Fibroblast of skin of left quadriceps (primary cell): ENCODE results near the gene CTU1.
"Not testable (repeated sequence)": the region's sequence is repeated elsewhere in the genome, so short reads cannot be mapped to it uniquely, and the experiment has no call there.

Experiments
- DNase-seq, 2 experiments: peaks; one replicate each; pipeline ENCODE4 v3.0.0-alpha.2; 2013; ENCODE audit warnings: low read depth in 2 of 2

CTU1 gene

DNA sequence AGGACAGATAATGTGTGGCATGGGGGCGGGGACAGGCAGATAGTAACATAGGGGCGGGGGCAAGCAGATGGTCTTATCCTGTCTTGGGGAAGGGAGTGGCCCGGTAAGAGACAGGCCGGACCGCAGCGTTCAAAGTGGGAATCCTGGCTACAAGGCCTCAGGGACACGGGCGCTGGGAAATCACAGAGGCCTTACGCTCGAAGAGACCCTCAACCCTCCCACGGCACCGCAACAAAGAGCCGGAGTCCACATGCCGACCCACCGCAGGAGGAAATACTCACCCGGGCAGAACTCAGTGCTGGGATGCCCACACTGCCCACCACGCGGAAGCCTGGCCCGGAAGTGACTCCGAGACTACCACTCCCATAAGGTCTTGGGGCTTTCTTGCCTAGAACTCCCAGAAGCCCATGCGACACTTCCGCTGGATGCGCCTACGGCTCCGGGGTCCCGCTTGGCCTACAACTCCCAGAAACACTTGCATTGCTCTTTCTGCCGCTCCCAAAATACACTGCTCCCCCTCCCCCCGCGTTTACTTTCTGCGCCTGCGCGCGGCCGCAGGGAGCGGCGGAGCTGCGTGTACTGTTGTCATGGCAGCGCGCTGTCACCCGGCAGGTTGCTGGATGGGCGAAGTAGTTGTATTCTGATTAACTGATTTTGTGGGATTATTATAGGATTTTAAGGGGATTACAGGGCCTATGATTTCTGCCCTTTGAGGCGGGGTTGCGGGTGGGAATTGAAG is at the start of gene CTU1:
TSS of gene CTU1 (minus strand) at position 344 of the 739 bp plus-strand sequence. CDS start 3,840 bp downstream, outside the sequence.
- peak; percentile 98 for DNase-seq

DNA sequence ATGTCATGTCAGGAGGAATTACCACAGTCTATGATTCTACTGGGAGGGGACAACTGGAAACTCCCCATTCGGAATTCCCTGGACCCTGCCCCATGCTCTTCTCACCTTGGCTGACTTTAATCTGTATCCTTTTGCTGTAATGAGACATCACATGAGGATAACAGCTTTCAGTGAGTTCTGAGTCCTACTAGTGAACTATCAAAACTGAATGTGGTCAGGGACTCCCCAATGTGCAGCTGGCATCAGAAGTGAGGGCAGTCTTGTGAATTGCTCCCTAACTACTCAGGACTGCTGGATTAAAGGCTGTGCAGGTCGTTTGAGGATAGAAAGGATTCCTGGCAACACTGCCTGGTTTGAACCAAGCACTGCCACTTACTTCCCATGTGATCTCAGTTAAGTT is 49.1 kb upstream of the CTU1 start:
- DNase-seq: no peak

DNA sequence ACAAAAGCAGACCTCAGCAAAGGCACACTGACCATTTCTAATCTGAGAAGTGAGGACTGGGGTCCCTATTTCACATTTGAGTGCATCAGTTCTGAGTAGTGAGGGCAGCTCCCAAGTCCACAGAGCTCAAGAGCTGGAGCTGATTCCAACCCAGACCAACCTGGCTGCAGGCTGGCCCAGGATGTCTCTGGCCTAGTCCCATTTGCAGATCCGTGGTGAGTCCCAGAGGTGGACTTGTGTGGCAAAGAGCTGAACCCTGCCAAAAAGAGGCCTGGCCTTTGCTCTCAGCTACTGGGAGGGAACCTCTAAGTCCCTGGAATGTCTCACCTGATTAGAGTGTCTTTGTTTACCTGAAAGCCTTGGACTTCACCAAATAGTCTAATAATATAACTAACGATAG is 48.5 kb upstream of the CTU1 start:
- DNase-seq: no peak

DNA sequence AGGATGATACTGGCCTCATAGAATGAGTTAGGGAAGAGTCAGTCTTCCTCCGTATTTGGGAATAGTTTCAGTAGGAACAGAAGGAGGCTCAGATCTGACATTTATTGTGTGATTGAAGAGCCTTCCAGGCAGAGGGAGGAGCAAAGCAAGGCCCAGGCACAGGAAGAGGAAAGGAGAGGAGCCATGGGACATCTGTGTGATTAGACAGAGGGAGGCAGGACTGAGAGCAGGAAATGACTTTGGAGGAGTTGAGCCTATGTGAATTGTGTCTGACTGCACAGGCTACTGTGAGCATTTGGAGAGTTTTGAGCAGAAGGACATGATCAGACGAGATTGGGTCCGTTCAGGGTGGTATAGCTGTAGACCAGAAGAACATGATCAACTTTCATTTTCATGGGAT is 42.4 kb upstream of the CTU1 start:
- no peak for DNase-seq

DNA sequence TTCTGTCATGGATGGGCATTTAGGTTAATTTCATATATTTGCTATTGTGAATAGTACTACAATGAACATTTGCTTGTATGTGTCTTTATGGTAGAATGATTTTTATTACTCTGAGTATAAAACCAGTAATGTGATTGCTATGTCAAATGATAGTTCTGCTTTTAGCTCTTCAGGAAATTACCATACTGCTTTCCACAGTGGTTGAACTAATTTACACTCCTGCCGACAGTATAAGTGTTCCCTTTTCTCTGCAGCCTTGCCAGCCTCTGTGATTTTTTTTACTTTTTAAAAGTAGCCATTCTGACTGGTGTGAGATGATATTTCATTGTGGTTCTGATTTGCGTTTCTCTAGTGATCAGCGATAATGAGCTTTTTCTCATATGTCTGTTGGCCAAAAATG is 40.4 kb upstream of the CTU1 start:
- DNase-seq: no peak

DNA sequence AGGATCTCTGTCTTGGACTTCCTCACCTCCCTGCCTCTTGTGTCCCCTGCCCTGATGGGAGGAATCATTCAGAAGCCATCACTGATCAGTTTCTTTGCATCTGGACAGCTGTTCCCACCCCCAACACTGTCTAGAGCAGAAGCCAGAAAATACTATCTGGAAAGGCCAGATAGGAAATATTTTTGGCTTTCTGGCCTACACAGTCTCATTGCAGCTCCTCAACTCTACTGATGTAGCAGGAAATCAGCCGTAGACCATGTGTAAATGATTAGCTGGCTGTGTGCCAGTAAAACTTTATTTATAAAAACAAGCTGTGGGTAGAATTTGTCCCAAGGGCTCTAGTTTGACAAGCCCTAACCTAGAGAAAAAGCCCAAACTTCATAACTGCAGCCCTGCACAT is 39.5 kb upstream of the CTU1 start:
- no peak for DNase-seq

DNA sequence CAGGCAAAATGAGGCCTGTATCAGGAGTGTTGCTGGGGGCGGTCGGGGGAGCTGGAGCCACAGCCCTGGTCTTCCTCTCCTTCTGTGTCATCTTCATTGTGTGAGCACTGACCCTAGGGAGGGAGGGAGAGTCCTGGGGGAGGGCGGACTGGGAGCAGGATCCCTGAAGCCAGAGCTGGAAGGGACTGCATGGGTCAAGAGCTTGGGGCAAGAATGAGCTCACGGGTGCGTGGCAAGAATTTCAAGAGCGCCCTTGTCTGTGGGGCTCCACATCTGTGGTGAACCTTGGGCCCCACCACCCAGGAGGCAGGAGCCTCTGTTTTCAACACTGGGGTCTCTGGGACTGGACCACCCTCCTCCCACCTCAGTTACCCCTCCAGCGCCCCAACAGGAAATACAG is 38.5 kb upstream of the CTU1 start:
- DNase-seq: no peak

DNA sequence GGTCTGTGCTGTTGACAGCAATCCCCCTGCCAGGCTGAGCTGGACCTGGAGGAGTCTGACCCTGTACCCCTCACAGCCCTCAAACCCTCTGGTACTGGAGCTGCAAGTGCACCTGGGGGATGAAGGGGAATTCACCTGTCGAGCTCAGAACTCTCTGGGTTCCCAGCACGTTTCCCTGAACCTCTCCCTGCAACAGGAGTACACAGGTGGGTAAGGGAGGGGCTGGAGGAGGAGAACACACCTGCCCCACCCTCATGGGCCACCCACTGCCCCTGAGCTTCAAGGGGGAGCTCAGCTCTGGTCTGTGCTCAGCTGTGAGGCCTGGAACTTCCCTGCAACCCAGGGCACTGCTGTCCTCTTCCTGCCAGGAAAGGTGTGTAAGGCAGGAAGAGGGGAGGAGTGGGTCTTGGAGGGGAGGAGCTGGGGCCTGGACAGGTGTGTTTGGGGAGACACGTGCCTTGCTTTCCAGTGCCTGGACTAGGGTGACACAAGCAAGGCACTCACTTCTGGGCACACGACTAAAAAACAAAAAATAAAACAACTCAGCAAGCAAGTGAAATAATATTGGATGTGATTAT is 37.8 kb upstream of the CTU1 start:
- no peak for DNase-seq

DNA sequence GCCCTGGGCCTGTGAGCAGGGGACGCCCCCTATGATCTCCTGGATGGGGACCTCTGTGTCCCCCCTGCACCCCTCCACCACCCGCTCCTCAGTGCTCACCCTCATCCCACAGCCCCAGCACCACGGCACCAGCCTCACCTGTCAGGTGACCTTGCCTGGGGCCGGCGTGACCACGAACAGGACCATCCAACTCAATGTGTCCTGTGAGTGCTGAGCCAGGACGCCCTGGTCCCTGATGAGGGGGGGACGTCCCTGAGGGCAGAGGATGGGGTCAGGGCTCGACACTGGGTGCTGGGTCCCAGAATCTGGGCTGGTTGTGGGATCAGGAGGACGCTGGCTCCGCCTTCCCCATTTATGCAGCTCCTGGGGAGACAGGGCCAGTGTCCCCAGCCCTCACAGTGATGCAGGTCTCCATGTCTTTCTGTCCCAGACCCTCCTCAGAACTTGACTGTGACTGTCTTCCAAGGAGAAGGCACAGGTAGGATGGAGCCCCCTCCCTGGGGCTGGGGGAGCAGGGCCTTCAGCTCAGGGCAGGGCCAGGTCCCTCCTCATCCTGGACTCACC is 36.4 kb upstream of the CTU1 start:
- DNase-seq: no peak

DNA sequence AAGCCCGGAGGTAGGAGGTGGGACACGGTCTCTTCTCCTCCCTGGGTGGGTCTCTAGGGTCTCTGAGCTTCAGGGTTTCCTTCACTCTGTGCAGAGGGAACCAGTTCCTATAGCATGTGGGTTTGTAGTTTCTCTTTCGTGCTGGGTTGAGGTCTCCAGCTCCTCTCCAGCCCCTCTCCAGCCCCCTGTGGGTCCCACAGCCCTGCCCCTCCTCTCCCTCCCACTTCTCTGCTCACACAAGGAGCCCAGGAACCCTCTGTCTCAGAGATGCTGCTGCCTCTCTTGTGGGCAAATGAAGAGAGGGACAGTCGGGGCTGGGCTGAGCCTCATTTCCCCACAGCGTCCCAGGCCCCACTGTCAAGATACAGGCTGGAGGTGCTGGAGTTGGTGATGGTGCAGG is 35.3 kb upstream of the CTU1 start:
- DNase-seq: no peak

DNA sequence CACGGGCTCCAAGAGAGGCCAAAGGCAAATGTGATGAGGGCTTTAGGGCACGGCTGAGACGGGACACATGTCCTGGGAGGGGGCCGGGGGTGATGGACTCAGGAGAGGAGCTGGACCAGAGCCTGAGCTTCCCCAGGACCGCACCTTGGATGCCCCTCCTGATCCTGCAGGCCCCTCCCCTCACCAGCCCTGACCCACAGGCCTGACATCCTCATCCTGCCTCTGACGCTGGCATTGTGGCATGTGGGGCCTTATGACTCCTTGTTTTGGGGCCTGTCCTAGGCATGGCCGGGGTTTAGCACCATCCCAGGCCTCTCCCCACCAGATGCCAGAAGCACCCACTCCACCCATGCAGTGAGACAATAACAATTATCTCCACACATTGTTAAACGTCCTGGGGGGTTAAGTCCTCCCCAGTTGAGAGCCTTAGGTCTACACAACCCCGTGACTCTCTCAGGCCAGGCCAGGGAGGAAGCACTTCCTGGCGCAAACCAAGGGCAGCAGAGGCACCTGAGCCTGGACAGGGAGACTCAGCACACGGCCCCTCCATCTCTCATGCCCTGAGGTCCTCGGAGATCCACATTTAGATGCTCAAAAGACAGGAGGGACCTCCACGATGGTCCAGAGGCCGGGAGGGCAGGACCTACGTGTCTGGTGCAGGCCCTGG is 34.7 kb upstream of the CTU1 start:
- not testable (repeated sequence) for DNase-seq

DNA sequence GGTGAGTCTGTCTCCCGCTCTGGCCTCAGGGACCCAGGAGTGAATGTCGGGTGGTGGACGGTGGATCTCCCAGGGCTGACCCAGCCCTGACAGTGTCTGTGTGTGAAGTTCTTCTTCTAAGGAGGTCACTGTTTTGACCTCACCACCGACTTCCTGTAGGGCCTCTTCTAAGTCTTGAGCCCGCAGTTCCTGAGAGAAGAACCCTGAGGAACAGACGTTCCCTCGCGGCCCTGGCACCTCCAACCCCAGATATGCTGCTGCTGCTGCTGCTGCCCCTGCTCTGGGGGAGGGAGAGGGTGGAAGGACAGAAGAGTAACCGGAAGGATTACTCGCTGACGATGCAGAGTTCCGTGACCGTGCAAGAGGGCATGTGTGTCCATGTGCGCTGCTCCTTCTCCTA is 33.9 kb upstream of the CTU1 start, which contains the start of gene SIGLEC7:
TSS of gene SIGLEC7 (plus strand) at position 183 of the 400 bp plus-strand sequence. CDS start at position 252, 69 bp downstream.
- no peak for DNase-seq

DNA sequence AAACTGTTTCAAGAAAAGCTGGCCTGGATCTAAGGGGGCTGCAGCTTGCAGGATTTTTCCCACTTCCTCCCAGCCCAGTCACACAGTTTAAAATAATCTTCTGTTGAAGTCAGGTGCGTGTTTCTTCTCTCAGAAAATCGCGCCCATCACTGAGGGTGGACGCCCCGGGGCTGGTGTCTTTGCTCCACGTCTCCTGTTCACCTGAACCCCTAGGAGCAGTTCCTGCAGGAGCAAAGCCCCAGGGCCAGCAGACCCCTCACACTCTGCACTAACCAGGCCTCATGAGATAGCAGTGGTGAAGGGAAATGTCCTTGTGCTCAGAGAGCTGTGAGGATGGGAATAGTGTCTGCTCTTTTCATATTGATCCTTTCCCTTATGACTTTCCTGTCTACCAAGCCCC is 33.0 kb upstream of the CTU1 start:
- DNase-seq: no peak

DNA sequence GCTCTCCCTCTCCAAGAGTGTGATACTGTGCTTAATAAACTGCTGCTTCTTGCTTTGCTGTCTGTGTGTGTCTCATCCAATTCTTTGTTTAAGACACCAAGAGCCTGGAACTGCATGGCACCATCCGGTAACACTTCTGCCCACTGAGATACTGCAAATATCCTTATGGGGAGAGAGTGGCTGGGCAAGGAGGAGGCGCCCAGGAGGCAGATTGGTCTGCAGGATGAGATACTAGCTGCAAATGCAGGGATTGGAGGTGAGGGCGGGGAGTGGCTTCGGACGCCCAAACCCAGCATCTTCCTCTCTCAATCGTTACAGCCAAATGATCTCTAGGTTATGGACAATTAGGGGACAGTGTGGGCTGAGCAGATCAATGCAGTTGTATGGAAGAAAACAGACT is 32.2 kb upstream of the CTU1 start:
- no peak for DNase-seq

DNA sequence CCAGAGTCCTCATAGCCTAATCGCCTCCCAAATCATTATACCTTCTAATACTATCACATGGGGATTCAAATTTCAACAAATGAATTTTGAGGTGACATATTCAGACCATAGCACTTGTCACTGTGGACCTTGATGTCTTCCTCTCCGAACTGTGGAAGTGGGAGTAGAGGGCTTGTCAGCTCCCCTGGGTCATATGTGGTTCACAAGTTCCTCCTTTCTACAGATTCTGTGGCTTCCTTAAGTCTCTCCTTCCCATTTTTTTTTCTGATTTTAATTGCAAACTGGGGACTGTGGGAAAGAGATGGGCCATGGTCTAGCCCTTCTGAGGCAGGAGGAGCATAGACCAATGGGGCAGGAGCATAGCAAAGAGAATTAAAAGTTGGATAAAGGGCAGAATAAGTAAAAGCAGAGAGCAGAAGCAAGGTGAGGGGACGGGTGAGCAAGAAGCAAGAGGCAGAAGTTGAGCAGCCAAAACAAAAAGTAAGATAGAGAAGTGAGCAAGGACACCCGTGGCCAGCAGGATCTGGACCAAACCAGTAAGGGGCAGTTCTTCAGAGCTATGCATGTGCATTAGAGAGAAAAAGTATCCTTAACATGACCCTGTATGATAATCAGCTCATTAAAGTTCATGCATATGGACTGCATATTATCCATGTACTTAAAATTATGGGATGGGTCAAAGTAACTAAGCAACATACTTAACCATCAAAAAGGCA is 31.2 kb upstream of the CTU1 start:
- DNase-seq: no peak

DNA sequence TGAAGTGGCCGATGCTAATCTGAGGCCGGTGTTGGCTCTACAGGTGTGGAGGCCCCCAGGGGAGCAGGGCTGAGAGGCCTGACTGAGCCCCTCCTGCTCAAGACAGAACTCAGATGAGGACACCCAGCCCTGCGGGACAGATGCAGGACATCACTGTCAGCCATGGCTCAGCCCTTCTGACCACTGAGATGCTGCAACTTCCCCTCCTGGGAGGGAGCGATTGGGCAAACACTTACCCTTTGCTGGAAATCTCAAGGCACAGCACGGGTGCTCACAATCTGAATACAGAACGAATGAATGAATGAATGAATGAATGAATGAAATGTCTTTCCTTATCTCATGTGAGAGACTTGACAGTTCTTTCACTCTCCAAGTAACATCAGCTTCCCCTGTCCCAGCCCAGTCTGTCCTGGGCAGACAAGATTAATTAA is 30.4 kb upstream of the CTU1 start:
- no peak for DNase-seq

DNA sequence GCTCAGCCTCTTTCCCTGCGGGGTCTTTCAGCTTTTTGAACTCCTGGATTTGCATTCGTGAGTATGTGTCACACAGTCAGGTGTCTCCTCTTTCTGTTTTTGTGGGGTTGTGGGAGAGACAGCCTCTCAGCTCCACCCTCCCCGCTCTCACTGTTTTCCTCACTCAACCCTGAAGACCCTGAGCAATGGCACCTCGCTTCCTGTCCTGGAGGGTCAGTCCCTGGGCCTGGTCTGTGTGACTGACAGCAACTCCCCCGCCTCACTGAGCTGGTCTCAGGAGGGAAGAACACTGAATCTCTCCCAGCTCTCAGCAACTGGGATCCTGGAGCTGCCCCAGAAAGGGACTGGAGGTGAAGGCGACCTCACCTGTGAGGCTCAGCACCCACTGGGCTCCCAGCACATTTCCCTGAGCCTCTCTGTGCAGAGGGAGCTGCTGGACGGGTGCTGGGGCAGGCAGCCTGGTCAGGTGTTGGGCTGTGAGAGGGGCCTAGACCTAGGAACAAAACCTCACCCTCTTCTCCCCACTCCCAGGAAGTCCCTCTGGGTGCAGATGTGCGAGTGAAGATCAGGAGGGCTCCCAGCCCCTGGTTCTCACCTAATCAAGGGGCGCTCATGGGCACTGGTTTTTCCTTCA is 29.7 kb upstream of the CTU1 start:
- no peak for DNase-seq

DNA sequence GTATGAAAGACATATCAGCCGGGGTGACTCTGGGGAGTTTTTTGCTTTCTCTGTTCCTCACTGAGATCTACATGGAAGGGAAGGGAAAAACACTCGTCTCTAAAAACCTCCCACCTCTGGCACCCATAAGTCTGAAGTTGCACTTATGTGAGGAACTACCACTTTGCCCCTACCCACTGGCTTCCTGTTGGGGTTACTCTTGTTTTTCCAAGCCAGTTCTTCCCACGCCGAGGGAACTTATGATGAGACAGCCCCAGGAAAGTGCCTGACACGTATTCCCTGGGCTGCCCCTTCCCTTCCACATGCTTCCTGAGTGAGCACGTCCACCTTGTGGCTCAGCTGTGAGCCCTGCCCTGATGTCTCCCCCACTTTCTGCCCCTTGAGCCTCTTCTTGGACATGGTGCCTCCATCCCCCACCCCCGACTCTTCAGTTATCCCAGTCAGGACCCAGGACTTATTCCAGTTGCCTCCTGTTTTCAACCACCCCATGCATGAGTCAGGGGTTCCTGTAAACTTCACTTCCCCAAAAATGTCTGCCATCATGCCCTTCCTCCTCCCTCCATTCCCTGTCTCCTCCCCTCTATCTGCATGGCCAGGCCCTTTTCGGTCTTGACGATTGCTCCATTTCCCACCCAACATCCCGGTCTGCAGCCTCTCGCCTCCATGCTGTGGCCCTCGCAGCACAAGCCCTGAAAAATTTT is 28.8 kb upstream of the CTU1 start:
- no peak for DNase-seq

DNA sequence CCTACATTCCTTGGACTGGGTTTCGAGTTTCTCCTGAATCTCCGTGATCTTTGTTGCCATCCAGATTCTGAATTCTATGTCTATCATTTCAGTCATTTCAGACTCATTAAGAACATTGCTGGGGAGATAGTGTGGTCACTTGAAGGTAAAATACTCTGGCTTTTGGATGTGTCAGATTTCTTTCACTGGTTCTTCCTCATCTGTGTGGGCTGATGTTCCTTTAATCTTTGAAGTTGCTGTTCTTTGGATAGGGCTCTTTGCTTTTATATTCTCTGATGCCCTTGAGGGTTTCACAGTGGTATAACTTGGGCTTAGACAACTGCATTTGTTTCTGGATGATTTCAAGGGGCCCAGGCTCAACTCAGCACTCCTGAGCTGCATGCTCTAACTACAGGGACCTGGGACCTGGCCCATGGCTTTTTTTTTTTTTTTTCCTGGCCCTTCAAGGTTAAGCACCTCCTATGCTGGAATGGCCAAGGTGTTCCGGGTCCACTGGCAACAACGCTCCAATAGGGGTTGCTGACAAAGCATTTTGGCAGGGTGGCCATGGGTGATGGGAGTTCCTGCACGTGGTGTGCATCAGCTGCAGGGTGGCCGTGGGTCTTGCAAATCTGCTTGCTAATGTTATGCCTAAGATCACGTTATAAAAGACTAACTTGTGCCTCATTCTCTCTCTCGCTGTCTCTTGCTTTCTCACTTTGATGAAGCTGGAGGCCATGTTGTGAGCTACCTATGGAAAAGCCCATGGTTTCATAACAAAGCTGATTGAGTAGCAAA is 28.0 kb upstream of the CTU1 start:
- no peak for DNase-seq

DNA sequence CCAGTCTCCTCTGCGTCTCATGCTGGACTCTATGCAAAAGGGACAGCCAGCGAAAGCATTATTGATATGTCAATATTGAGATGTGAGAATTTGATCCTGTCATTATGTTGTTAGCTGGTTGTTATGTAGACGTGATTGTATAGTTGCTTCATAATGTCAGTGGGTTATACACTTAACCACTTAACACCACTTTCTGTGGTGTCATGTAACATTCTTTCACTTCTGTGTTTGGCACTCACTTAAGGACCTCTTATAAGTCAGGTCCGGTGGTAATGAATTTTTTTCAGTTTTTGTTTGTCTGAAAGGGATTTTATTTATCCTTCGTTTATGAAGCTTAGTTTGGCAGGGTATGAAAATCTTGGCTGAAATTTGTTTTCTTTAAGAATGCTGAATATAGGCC is 26.8 kb upstream of the CTU1 start:
- no peak for DNase-seq
